ENCODE data around the gene MAML2.
A peak's percentile ranks its signal among the peaks of the same experiment; 100 is the strongest.

MAML2 gene

DNA sequence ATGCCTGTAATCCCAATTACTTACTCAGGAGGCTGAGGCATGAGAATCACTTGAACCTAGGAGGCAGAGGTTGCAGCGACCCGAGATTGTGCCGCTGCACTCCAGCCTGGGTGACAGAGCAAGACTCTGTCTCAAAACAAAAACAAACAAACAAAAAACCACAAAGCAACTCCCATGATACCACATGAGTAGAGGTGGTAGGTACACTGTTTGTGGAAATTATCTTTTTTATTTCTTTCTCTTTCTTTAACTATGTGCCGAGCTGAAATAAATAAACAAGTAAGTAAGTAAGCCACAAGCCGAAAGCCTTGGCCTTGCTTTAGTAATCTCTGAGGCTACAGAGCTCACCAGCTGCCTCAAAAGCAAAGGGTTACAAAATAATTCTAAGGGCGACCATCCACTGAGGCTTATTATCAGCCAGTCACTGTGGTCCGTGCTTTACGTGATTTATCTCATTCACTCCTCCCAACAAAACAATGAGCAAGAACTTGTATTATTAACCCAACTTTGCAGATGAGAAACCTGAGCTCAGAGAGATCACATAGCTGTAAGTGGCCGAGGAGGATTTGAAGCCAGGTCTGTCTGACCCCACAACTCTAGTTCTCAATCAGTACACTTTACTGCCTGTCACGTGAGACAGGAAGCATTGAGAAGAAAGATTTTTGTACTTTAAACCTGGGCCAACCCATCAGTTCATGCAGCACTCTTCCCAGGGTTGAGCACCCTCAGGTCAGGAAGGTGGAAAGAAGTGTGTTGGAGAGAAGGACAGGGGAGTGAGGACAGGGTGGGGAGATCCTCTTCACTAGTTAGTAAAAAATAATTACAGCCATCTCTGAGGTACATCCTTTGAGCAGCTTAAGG is 349.3 kb downstream of the MAML2 start:
- no peak for DNase-seq

GRCh38 chr11:95991545-95991944 is 351.4 kb downstream of the MAML2 start:
- no peak for DNase-seq

DNA sequence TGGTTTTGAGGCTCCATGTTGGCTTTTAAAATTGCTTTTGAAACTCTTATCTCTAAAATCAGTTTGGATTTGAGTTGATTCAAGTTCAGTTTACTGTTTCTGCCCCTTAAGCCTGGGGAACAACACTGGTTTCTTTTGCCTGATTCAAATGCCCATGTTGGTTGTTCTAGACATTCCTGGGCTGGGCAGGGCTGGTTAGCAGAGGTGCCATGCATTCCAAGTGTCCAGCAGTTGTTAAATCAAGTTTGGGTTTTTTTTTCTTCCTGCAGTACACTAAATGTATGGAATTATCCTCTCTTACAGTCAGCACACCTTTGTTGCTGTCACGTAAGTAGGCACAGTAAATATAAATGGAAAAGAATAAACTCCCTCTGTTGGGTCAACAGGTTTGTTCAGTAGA is 351.9 kb downstream of the MAML2 start:
- DNase-seq: no peak

DNA sequence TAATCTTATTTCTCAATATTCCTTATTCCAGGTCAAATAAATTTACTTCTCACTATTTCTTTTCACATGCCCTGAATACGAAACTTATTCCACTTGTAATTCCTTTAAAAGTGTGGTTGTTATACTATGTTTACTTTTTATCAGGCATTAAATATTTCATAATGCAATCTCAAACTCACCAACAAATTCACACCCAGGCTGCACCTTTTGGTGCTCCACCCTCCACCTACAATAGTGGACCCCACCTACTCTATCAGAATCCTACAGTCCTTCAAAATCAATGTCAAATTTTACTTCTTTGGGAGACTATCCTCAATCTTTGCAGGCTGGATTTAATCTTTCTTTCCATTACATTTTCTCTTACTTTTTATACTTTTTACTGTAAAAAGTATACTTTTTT is 353.2 kb downstream of the MAML2 start:
- DNase-seq: no peak

DNA sequence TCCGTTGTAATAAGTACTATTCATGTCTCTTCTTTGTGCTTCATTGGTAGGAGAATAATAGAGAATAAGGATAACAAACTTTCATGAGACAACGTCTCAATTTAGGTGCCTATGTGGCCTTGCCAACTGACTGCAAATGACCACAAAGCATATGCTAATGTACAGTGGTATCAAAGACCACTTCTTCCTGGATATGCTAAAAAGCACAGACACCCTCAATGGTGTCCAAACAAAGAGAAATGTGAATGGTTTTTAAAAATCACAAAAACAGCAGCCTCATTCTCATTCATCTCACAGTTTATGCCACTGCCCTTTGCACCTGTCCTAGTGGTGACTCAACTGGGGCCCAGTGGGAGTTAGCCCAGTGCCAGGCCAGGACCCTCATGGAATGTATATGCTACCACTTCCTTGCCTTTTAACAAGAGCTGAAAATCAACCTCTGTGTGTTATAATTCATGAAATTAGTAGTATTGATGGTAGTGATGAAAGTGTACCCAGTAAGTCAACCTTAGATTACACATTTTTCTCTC is 353.9 kb downstream of the MAML2 start:
- DNase-seq: no peak

- DNase-seq: no peak
Observed at GRCh38 chr11:95985174-95985808, 357.7 kb downstream of the MAML2 start.

GRCh38 chr11:95984072-95984471 is 358.9 kb downstream of the MAML2 start:
- no peak for DNase-seq

DNA sequence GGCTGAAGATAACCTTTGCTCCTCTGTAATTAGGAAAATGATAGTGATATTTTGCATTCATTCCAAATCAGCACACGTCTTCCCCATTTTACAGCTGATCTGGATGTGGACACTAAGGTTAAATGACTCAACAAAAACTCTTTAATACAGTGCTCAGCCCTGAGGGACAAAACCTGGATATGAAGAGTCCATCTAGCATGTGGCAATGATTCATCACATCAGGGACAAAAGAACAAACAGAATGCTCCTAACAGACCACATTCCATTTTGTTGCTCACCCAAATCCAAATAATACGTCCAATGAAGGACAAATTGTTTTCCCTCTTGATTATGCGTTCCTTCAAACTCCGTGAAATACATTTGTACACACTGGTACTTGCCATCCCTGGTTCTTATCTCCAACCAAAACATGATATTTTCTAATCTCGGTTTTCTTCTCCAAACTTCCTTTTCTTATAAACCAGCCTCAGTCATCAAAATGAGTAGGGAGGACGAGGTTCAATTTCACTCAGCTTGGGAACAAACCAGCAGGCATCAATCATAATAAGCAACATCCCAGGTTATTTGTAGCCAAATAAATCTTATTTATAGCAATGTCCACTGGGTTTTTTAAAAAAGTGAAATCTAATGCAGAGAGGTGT is 365.3 kb downstream of the MAML2 start:
- DNase-seq: no peak

- DNase-seq: no peak
Observed at GRCh38 chr11:95976550-95976949, 366.4 kb downstream of the MAML2 start.

DNA sequence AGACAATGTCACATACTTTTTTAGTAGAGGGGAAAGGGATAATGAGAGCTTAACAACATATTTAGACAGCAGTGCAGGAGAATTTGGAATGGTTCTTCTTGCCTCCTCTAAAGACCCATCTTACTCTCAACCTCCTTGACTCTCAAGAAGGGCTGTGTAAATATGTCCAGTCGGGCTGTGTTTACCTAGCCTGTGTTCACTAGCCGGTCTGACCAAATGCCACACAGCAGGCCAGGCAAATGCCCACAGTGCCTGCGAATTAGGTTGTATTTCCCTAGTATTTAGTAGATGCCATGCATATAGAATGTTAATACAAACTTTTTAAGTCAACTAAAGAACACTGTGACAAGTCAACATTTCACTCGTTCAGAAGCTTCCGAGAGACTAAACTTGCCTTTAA is 367.7 kb downstream of the MAML2 start:
- DNase-seq: no peak

DNA sequence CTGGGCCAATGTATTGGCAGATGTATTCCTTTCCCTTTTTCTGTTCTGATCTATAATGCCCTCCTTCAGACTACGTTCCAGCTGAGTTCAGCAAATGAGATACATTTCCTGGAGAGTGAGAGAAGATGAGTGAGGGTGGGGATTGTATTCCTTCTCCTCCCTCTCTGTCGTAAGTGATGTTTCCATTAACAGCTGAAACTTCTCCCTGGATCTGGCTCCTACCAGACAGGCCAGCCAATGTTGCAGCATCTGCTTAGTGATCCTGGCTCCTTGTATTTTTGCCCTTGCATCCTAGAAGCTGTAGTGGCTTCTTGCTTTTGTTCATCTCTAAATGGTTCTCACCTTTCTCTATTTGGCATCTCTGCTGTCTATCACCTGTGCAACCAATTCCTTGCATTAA is 370.9 kb downstream of the MAML2 start:
- no peak for DNase-seq

GRCh38 chr11:95968585-95968984 is 374.4 kb downstream of the MAML2 start:
- DNase-seq: no peak

DNA sequence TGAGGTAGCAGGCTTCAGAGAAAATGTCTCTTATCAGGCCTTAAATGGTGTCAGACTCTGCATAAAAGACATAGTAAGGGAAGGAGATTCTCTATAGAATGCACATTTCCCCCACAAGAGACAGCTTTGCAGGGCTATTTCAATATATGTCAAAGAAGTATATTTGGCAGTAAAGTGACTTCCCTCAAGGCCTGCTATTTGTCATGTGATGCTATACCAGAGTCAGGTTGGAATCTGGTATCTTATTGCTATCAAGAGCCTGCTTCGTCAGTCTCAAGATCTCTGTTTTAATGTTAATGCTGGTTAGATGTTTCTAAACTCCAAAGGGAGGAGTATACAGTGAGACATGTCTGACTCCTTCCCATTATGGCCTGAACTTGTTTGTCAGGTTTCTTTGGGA is 378.7 kb downstream of the MAML2 start:
- DNase-seq: no peak

- no peak for DNase-seq
Observed at GRCh38 chr11:95961758-95962157, 381.2 kb downstream of the MAML2 start.

- DNase-seq: no peak
Observed at GRCh38 chr11:95950905-95951304, 392.1 kb downstream of the MAML2 start.

- no peak for DNase-seq
Observed at GRCh38 chr11:95948637-95949036, 394.4 kb downstream of the MAML2 start.

- no peak for DNase-seq
Observed at GRCh38 chr11:95944623-95945022, 398.4 kb downstream of the MAML2 start.

GRCh38 chr11:95943546-95943945 is 399.4 kb downstream of the MAML2 start:
- peak; percentile 50 for DNase-seq

GRCh38 chr11:95939091-95939490 is 403.9 kb downstream of the MAML2 start:
- no peak for DNase-seq

DNA sequence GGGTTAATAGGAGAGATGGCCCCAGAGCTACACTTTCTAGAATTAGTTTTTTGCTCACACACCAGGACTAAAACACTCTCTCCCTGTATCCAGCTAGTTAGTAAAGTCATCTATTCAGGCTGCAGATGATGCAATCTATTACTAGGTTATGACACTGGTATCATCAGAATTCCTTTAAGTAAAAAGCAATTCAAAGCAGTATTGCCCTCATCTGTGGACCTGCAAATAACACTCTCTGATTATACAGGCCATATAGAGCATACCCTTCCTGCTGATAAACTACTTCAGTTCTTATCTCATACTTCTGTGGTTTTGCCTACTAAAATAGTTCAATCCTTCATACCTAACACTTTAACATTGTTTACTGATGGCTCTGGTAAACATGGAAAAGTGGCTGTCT is 405.6 kb downstream of the MAML2 start:
- no peak for DNase-seq

- DNase-seq: no peak
Observed at GRCh38 chr11:95933594-95933993, 409.4 kb downstream of the MAML2 start.

- DNase-seq: no peak
Observed at GRCh38 chr11:95931916-95932315, 411.1 kb downstream of the MAML2 start.

- no peak for DNase-seq
Observed at GRCh38 chr11:95930948-95931347, 412.0 kb downstream of the MAML2 start.

DNA sequence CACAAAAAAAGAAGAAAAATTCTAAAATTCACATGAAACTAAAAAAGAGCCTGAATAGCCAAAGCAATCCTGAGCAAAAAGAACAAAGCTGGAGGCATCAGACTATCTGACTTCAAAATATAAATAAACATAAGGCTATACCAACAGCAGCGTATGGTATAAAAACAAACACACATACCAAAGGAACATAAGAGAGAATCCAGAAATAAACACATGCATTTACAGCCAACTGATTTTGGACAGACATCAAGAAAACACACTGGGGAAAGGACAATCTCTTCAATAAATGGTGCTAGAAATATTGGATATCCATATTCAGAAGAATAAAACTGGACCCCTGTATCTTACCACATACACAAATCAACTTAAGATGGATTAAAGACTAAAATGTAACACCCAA is 416.3 kb downstream of the MAML2 start:
- DNase-seq: no peak

Measured in MV-4-11 (cell line).